ENCODE data around the gene SIGLEC14.

Gene SIGLEC14

GRCh38 chr19:51610576-51610975 is 36.0 kb downstream of the SIGLEC14 start:
- DNase-seq: no peak

DNA sequence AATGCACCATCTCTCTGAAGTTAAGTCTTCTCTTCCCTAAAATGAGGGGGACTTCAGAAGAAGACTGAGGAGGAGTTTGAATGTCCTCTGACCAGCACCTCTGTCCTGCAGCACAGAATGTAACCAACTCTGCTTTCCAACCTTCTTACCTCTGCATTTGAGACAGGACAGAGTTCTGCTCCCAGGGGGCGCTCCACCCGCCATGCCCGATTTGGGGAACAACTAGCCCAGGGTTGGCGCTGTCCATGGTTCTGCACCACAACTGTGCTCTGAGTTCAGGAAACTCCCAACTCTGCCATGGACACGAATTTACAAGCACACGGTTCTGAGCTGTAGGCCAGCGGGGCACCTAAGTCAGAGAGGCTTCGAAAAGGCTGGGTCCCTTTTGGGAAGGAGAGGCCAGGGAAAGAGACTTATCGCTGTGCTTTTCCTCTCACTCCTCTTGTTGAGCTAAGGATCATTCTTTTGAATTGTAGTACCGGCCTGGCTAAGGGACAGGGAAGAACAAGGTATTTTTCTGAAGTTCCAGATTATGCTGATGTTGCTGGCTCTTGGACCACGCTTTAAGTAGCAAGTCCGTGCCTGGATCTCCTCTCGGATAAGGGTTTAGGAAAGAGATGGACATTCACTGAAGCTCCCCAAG is 38.6 kb downstream of the SIGLEC14 start:
- DNase-seq: no peak

DNA sequence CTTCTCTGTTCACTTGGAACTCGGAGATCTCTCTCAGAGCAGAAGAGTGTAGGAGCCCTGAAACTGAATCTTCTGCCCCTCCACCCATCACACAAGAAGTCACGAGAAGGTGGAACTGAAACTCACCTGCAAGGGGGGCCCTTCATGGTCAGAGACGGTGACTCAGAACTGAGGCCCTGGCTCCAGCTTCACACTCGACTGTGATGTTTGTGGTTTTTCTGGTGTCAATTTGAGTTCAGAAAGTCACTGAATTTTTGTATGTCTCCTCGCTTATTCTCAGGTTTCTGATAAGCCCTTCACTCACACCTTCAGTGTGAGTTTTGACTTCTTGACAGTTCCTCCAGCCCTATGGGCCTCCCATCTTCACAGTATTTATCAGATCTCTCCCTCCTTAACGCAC is 39.5 kb downstream of the SIGLEC14 start:
- no peak for DNase-seq

DNA sequence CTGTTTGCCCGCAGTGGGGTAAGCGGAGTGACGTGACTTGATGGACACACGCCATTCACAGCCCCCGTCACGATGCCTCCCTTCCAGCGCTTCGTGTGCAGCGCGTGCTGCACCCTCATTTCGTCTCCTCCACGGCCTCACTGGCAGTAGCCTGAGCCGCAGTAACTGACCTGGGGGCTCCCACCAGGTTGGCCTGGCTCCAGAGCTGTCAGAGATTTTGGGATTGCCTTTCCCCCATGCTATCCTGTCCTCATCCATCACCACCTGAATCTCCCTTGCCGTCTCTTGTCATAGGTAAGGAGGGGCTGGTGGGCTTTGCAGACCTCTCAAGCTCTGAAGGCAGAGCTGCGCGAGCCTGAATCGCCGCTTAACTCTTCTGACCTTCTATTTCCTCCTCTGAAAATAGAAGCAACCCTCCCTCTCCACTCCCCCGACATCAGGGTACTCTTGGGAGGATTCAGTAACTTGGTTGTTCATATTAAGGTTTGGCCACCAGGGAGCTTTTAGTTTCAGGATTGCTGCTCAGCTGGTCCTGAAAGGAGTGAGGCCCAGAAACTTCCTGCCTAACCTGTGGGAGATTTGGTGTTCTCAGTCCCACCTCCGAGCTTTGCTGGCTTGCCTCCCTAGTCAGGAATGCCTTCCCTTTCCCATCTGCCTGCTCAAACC is 44.3 kb downstream of the SIGLEC14 start:
- DNase-seq: no peak

DNA sequence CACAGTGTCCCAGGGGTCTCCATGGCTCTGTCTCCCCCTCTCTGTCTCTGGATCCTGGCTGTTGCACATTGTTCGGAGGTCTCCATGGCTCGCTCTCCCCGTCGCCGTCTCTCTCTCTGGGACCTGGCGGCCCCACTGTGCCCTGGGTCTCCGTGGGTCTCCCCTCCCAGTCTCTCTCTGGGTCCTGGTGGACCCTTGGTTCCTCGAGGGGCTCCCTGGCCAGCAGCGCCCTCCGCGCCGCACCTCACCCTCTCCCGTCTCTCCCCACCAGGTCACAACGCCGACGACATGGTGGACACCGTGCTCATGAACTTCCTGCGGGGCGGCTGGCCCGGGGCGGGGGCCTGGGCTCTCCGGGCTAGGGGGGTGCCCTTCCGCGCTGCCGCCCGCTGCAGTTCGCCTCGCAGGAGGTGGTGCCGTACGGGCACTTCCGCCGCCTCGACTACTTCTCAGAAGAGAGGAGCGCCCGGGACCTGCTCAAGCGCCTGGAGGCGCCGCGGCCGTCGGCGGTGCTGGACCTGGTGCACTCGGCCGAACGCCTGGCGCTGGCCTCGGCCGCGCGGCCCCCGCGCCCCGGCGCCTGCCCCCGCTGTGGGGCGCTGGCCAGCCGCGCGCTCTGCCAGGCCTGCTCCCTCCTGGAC is 45.6 kb downstream of the SIGLEC14 start:
- no peak for DNase-seq

- DNase-seq: no peak
These were observed 47.5 kb downstream of the SIGLEC14 start for GRCh38 chr19:51599084-51599483.

DNA sequence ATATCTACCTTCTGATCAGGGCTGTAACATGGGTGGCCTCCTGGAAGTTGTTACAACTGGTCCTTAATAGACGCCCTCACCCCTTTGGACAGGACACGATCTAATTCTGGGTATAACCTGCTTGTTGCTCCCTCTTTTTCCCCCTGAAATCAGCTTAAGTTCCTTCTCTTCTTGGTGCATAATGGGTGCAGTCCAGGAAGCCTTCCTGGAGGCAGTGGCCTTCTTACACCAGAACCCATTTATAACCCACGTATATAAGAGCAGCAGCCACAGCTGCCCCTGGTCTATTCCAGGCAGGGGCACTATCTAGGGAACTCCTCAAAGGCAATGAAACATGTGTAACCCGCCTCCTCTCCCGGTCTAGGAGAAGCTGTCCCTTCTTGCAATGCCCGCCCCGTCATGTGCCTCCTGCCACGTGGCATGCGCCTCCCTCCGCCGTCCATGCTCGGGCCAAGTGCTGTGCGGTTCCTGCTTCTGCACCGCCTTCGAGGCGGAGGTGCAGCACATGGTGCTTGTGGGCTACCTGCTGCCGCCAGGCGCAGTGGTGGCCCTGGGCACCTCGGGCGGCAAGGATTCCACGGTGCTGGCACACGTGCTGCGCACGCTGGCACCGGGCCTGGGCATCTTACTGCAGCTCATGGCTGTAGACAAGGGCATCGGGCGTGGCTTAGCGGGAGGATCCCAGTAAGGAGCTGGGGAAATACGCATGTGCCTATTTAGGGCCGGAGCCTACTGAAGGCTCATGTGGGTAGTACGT is 48.3 kb downstream of the SIGLEC14 start:
- no peak for DNase-seq

- DNase-seq: no peak
These were observed 51.1 kb downstream of the SIGLEC14 start for GRCh38 chr19:51595190-51596175.

DNA sequence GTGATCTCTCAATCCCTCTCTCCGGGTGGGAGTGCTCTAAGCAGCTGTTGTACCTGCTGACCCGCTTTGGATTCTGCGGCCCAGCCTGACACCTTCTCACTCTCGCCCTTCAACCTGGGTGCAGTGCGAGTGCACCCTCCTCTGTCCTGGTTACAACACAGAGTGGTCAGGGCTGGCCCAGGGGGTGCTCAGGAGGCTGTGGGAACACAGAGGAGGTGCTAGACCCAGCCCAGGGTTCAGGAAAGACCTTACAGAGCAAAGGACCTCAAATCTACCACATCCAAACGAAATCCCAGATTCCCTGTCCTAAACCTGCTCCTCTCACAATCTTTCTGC is 51.9 kb downstream of the SIGLEC14 start:
- DNase-seq: no peak

- peak; percentile 90 for DNase-seq
These were observed 52.5 kb downstream of the SIGLEC14 start for GRCh38 chr19:51593969-51594773.

DNA sequence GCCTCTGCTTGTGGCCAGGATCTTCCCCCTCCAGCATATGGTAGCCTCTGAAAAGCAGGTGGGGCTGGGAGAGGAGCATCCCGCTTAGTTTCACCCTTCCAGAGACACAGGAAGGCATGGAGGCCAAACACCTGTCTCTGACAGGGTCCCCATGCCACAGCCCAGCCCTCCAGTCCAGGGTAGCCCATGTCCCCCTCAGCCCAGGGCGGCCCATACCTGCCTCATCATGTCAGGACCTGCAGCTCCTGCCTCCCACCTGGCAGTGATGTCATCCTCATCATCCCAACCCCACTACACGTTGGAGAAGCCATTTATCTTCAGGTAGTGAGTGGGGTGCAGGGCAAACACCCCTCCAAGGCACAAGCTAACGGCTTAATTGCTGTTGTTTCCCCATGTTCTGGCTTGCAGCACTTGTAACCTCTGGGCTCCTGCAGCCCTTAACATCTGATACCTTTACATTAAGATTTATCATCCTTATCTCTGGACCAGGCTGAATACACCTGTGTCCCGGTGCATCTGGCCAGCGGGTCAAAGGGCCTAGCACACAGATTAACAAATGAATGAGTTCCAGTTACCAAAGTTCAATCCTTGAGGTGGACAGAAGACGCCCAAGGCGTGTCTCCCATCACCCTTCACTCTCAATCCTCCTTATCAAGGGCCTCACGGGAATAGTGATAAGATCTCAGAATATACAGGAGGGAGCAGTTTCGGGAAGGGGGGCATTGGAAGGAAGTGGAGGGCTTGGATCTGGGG is 53.3 kb downstream of the SIGLEC14 start:
- no peak for DNase-seq
